CD4-positive, alpha-beta T cell (primary cell): Measurements from ENCODE around the gene EML6. TPM values are rescaled to one million over a fixed set of nuclear protein-coding genes. Genes with fewer than 3 reads are reported as not detected.

ENCODE experiments used
- ATAC-seq: fragments of 200-7000 bp; cut with Tn5 transposase; one replicate; pipeline ENCODE4 v1.10.0; 2022; ENCODE audit warnings: mild to moderate bottlenecking; ENCODE audit not compliant: poor library complexity
- CTCF ChIA-PET: fragments of 350-600 bp; sonication (Branson Sonifier 250); formaldehyde crosslinking; loops from one replicate; lab custom pipeline; 2021; ENCODE audit warnings: antibody characterized with exemption, inconsistent platforms; lab: Charles Lee
- POLR2A ChIA-PET: fragments of 350-600 bp; sonication (Branson Sonifier 250); formaldehyde crosslinking; loops from one replicate; lab custom pipeline; 2021; ENCODE audit warnings: antibody characterized with exemption, inconsistent platforms; lab: Charles Lee
- DNase-seq, 14 experiments: peaks; one replicate each; pipeline ENCODE4 v3.0.0-alpha.2; 2013 to 2020; ENCODE audit warnings: mixed read lengths in 2 of 14
- H3K27ac ChIP-seq, 2 donors: one replicate each; pipeline versions ENCODE4 v1.5.1 to v1.7.0; 2013; ENCODE audit warnings: low read length in 2 of 2, low read depth in 1 of 2, mild to moderate bottlenecking in 1 of 2
- H3K27me3 ChIP-seq, 2 experiments: 1 replicate in 1 of 2; 2 replicates in 1 of 2; pipeline versions ENCODE4 v1.6.1 to v1.7.0; 2013; ENCODE audit warnings: low read length in 2 of 2, control low read depth in 1 of 2, mild to moderate bottlenecking in 1 of 2, moderate library complexity in 1 of 2; ENCODE audit not compliant: insufficient read depth in 2 of 2, control insufficient read depth in 1 of 2
- H3K36me3 ChIP-seq: one replicate; pipeline ENCODE4 v1.6.1; 2013; ENCODE audit warnings: low read length, control low read depth; ENCODE audit not compliant: insufficient read depth
- H3K4me1 ChIP-seq: one replicate; pipeline ENCODE4 v1.6.1; 2013; ENCODE audit warnings: low read length, control low read depth; ENCODE audit not compliant: insufficient read depth
- H3K4me3 ChIP-seq: one replicate; pipeline ENCODE4 v1.5.1; 2013; ENCODE audit warnings: mild to moderate bottlenecking, low read length, moderate library complexity
- H3K9me3 ChIP-seq, 2 experiments: 1 replicate in 1 of 2; 2 replicates in 1 of 2; pipeline versions ENCODE4 v1.6.1 to v1.7.0; 2013; ENCODE audit warnings: low read length in 2 of 2, mild to moderate bottlenecking in 2 of 2, control low read depth in 1 of 2, moderate library complexity in 1 of 2; ENCODE audit not compliant: control insufficient read depth in 1 of 2, insufficient read depth in 1 of 2
- H3K27ac Mint-ChIP-seq: one replicate; pipeline ENCODE4 v1.8.0; 2020; ENCODE audit warnings: mixed read lengths
- H3K27me3 Mint-ChIP-seq: one replicate; pipeline ENCODE4 v1.8.0; 2021; ENCODE audit warnings: mixed read lengths
- H3K36me3 Mint-ChIP-seq: one replicate; pipeline ENCODE4 v1.8.0; 2021; ENCODE audit warnings: low read depth, mixed read lengths
- H3K4me1 Mint-ChIP-seq: one replicate; pipeline ENCODE4 v1.8.0; 2021; ENCODE audit warnings: low read depth, mixed read lengths
- H3K4me3 Mint-ChIP-seq: one replicate; pipeline ENCODE4 v1.8.0; 2020; ENCODE audit warnings: mild to moderate bottlenecking, mixed read lengths
- H3K9me3 Mint-ChIP-seq: one replicate; pipeline ENCODE4 v1.8.0; 2020; ENCODE audit warnings: mixed read lengths
- CTCF ChIP-seq: fragments of 200-600 bp; IDR thresholded peaks from one replicate; pipeline ENCODE4 v1.8.0; 2022; ENCODE audit warnings: antibody characterized with exemption, mild to moderate bottlenecking
- intact Hi-C, 2 experiments: fragments of 100-400 bp; cut with DNase I in 1 of 2; cut with micrococcal nuclease in 1 of 2; formaldehyde crosslinking; loops; one replicate each; pipeline versions ENCODE4 v1.15.1 to v1.9.0; 2023 to 2025; cut with DNase I, micrococcal nuclease
- total RNA-seq, 174 experiments: library from RNA in 2 of 174; stranded (reverse) in 2 of 174; gene quantifications; one replicate each; pipeline ENCODE4 v1.2.3 and lab custom pipeline; 2021 to 2026

Gene EML6
- total RNA-seq, 2 experiments from 2014 or later = 0.22 to 0.34 TPM

- no peaks in the 10 kb centered on the region for H3K4me1 ChIP-seq
- Mint-ChIP-seq H3K27me3 (peaks cover 23% of the 10 kb centered on the region), H3K36me3 (no peaks in the 10 kb centered on the region), H3K27ac (no peak overlapping the region), H3K4me1 (no peaks in the 10 kb centered on the region), H3K9me3 (no peaks in the 10 kb centered on the region), H3K4me3 (no peak overlapping the region)
- no peak overlapping the region for H3K4me3 ChIP-seq
- intact Hi-C loops = no loop called here
- H3K27ac ChIP-seq = no peak overlapping the region
- H3K9me3 ChIP-seq = peaks cover 0 to 4% of the 10 kb centered on the region in 2 experiments
- ATAC-seq (no peak), DNase-seq (no peak)
- ChIA-PET CTCF (no interaction called here), POLR2A (no interaction called here)
- no peak for TF ChIP-seq CTCF
- H3K36me3 ChIP-seq = no peaks in the 10 kb centered on the region
- H3K27me3 ChIP-seq = no peaks in the 10 kb centered on the region
These were observed 205.3 kb downstream of the EML6 start for GRCh38 chr2:54928719-54929118.

GRCh38 chr2:54931473-54931872 is 208.0 kb downstream of the EML6 start:
- DNase-seq (no peak), ATAC-seq (no peak)
- Mint-ChIP-seq H3K36me3 (no peaks in the 10 kb centered on the region), H3K4me3 (no peak overlapping the region), H3K27ac (no peak overlapping the region), H3K4me1 (no peaks in the 10 kb centered on the region), H3K27me3 (peaks cover 11% of the 10 kb centered on the region), H3K9me3 (no peaks in the 10 kb centered on the region)
- ChIA-PET POLR2A (no interaction called here), CTCF (no interaction called here)
- peaks cover 0 to 4% of the 10 kb centered on the region in 2 experiments for H3K9me3 ChIP-seq
- TF ChIP-seq CTCF = no peak
- no peaks in the 10 kb centered on the region for H3K36me3 ChIP-seq
- H3K27ac ChIP-seq = no peak overlapping the region
- no peaks in the 10 kb centered on the region for H3K27me3 ChIP-seq
- H3K4me1 ChIP-seq = no peaks in the 10 kb centered on the region
- H3K4me3 ChIP-seq = no peak overlapping the region
- intact Hi-C loops = no loop called here

GRCh38 chr2:54935389-54935788 is 211.9 kb downstream of the EML6 start:
- no peaks in the 10 kb centered on the region for H3K27me3 ChIP-seq
- no peaks in the 10 kb centered on the region for H3K27me3 Mint-ChIP-seq
- no peaks in the 10 kb centered on the region for H3K9me3 Mint-ChIP-seq
- POLR2A ChIA-PET = interaction anchor here (0.8 kb wide), 1 partner anchor 93 kb away, joined by 4 read pairs; no protein-coding TSS in a partner anchor
- CTCF ChIA-PET = no interaction called here
- H3K36me3 Mint-ChIP-seq = no peaks in the 10 kb centered on the region
- DNase-seq = no peak
- no peak for TF ChIP-seq CTCF
- H3K36me3 ChIP-seq = no peaks in the 10 kb centered on the region
- no peak for ATAC-seq
- intact Hi-C loops = no loop called here
- no peaks in the 10 kb centered on the region for H3K4me1 Mint-ChIP-seq
- H3K4me3 Mint-ChIP-seq = no peak overlapping the region
- H3K27ac ChIP-seq = no peak overlapping the region
- H3K9me3 ChIP-seq = peaks cover 8 to 15% of the 10 kb centered on the region in 2 experiments
- no peak overlapping the region for H3K4me3 ChIP-seq
- no peaks in the 10 kb centered on the region for H3K4me1 ChIP-seq
- H3K27ac Mint-ChIP-seq = no peak overlapping the region
